ENCODE results near the gene ETV7.
"Not testable (repeated sequence)": the region's sequence is repeated elsewhere in the genome, so short reads cannot be mapped to it uniquely, and the experiment has no call there.

- not testable (repeated sequence) for TF ChIP-seq YY1 (IDR thresholded peaks at IDR 0.05; ENCODE audit: insufficient read depth, insufficient read length); SUZ12 (IDR thresholded peaks at IDR 0.05; ENCODE audit: extremely low read depth, insufficient read depth, insufficient read length); ZNF274 (IDR thresholded peaks at IDR 0.05; ENCODE audit: low read depth, low read length)
Measured at GRCh38 chr6:36364061-36364635, 23.3 kb downstream of the ETV7 start.
